Activated T-helper 1 cell treated with anti-CD3 and anti-CD28 coated beads, Interleukin-2, amount 50 U/mL, for 16 hours (primary cell): ENCODE measurements around the gene EML4.
"Not testable (repeated sequence)": the region's sequence is repeated elsewhere in the genome, so short reads cannot be mapped to it uniquely, and the experiment has no call there.

ENCODE experiments used
- DNase-seq, 2 donors: peaks; one replicate each; pipeline ENCODE4 v3.0.0-alpha.2; 2020; ENCODE audit warnings: low read depth in 1 of 2, low spot score in 1 of 2

Gene EML4

GRCh38 chr2:42345986-42346385 lies 176.8 kb downstream of the EML4 start:
- no peak for DNase-seq

- not testable (repeated sequence) for DNase-seq
Observed at GRCh38 chr2:42346856-42347255, 177.7 kb downstream of the EML4 start.

- DNase-seq = not testable (repeated sequence)
Observed at GRCh38 chr2:42347518-42347917, 178.4 kb downstream of the EML4 start.

- no peak for DNase-seq
Observed at GRCh38 chr2:42348113-42348805, 179.1 kb downstream of the EML4 start.

- no peak for DNase-seq
Observed at GRCh38 chr2:42350434-42351063, 181.4 kb downstream of the EML4 start.

GRCh38 chr2:42351864-42352263 lies 182.7 kb downstream of the EML4 start:
- no peak for DNase-seq

- DNase-seq = no peak
Observed at GRCh38 chr2:42353792-42354429, 184.8 kb downstream of the EML4 start.

GRCh38 chr2:42359304-42359964 lies 190.3 kb downstream of the EML4 start:
- no peak for DNase-seq

GRCh38 chr2:42359965-42360483 lies 190.9 kb downstream of the EML4 start:
- no peak for DNase-seq

- no peak for DNase-seq
Observed at GRCh38 chr2:42360493-42360889, 191.3 kb downstream of the EML4 start.

GRCh38 chr2:42360890-42361727 lies 192.0 kb downstream of the EML4 start, which contains the start of gene COX7A2L:
TSS of gene COX7A2L (minus strand) at chr2:42361217. CDS start at chr2:42361161, 56 bp downstream.
- DNase-seq = peak; percentile 92 to 94

- DNase-seq = no peak
Observed at GRCh38 chr2:42361728-42362283, 192.7 kb downstream of the EML4 start.

- DNase-seq = no peak
Observed at GRCh38 chr2:42363413-42363812, 194.3 kb downstream of the EML4 start.

- DNase-seq = no peak
Observed at GRCh38 chr2:42364658-42365057, 195.5 kb downstream of the EML4 start.

GRCh38 chr2:42366411-42366810 lies 197.3 kb downstream of the EML4 start:
- DNase-seq = no peak

- DNase-seq = no peak
Observed at GRCh38 chr2:42367835-42368234, 198.7 kb downstream of the EML4 start.

GRCh38 chr2:42368817-42369531 lies 199.8 kb downstream of the EML4 start:
- DNase-seq = no peak

- no peak for DNase-seq
Observed at GRCh38 chr2:42369532-42370229, 200.5 kb downstream of the EML4 start.
